Activated gamma-delta T cell treated with Interleukin-2 at 50 U/mL for 16 hours (primary cell): ENCODE measurements around the gene SLC7A5.
"Not testable (repeated sequence)": the region's sequence is repeated elsewhere in the genome, so short reads cannot be mapped to it uniquely, and the experiment has no call there.

Experiments used
- DNase-seq: peaks from one replicate; pipeline ENCODE4 v3.0.0-alpha.2; 2020

Gene SLC7A5

DNA sequence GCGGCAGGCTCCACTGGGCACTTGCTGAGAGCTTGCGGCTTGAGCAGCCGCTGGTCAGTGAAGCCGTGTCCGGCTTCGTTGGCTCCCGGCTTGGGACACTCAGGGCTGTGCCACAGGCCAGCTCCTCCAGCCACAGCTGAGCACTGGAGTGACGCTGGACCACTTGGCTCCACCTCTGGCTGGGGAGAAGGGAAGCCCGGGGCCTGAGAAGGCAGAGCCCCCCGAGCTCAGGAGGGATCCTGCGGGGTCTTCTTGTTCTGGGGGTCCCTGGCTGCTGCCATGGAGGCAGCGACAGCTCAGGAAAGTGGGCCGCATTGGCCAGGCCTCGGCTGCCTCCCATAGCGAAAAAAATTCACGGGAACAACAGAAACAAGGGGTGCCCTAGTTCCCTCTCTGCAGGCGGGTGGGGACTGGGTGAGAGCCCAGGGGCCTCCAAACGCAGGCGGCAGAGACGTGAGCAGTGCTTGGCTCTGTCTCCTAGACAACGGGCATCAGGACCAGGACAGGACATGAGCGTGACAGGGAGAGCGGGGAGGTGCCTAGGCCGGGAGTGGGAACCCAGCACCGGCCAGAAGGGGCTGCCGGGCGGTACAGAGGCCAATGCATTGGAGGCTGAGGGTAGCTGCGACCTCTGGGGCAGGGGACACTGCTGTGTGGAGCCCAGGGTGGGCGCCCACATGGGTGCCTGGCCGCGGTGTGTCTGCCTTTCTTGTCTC is 37.7 kb downstream of the SLC7A5 start:
- DNase-seq: no peak

DNA sequence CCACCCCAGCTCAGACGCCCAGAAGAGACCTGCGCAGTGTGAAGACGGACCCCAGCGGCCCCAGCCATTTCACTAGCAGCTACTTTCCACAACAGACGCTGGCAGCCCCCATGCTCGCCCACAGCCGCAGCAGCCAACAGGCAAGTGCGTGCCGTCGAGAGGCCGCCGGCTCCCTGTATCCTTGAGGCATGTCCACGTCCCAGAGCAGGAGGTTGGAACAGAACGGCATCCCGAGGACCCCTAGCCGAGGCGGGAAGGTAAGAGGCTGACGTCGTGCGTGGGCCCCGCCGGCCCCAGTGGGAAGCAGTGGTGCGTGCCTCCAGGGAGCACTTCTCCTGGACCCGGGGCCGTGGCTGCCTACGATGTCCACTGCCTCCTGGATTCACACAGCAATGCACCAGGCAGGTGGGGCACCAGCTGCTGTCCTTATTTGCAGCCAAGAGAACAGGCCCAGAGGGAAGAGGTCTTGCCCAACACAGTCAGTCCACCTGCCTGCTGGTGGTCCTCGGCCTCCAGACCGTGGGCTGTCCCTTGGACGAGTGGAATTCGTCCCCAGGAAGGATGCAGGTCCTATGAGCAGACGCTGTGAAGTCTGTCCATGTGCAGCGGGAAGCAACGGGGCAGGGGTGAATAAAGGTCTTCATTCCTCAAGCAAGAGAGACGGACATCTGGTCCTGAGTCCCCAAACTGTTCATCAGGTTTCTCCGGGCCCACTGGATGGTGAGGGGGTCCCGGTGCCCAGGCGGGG is 38.5 kb downstream of the SLC7A5 start:
- DNase-seq: no peak

DNA sequence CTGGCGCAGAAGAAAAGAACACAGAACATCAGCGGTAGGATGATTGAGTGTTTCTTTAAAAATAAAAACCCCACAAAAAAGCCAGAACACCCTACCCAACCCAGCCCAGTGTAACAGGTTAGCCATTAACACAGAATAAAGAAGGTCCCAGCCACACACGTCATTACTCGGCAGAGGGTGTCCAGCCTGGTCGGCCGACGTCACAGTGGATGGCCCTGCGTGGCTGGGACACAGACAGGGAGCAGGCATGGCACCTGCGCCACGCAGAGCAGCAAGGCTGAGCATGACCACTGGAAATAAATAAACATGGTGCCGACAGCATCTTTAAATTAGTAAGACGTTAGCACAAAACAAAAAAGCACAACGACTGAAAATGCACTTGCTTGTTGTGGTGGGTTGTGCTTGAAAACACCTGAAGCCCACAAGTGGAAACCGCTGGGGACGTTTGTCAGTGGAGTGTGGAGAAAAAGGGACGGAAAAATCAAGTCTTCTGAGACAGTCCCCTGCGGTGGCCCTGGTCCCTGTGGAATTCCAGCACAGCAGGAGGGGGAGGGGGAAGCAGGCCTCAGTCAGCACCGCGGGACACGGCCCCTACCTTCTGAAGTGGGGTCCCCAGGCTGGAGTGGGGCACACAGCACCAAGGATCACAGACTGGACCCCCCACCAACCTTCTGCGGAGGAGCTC is 39.2 kb downstream of the SLC7A5 start:
- no peak for DNase-seq

DNA sequence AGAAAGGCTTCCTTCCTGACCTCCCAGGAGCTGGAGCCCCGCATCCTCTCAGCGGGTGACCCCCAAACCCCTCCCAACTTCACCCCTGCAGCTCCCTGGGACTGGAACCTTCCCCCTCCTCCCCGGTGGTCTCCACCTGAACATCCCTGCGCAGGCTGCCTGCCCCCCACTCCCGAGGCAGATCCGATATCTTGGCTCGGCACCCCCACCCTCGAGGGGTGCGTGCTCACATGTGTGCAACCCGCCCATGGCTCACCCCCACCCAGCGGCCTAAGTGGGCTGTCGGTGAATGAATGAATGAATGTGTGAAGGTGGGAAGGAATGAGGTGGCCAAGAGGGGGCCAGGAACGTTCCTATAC is 39.7 kb downstream of the SLC7A5 start:
- no peak for DNase-seq

GRCh38 chr16:87828907-87829621 is 40.2 kb downstream of the SLC7A5 start:
- DNase-seq: no peak

DNA sequence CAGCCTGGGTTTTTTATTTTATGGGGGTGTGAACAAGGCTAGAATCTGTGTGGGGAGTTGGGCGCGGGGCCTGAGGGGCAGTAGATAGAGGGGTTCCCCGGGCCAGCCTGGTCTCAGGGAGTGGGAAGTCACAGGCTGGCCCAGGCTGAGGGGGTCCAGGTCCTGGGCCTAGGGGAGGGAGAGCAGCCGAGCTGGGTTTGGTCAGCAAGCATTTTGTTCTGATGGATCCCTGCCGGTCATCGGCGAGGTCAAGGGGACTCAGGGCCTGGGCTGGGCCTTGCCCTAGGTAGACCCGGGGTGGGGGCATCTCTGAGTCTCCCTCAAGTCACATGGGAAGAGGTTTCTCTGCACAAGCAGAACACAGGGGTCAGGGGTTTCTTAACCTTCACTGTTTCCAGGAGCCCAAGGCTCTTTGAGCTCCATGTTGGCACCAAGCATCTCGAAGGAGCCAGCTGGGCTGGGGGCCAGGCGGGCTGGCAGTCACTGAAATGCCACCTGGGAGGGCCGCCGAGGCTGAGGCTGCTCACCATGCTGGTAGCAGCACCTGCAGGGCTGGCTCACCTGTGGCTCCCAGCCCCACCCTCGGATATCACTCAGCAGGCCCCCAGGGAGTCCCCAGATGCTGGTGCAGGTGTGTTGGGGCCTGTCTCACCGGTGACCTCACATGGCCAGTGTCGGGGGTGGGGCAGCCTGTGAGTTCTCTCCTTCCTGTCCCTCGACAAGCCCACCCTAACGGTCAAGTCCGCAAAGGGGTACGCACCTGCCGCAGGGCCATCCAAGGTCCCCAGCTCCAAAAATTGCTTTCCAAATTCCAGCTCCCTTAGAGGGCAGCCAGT is 41.0 kb downstream of the SLC7A5 start:
- DNase-seq: no peak

DNA sequence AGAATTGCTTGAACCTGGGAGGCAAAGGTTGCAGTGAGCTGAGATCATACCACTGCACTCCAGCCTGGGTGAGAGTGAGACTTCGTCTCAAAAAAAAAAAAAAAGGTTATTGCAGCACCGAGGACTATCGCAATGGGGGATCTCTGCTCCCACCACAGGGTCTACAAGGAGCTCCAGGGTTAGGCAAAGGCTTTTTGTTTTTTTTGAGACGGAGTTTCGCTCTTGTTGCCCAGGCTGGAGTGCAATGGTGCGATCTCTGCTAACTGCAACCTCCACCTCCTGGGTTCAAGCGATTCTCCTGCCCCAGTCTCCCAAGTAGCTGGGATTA is 41.8 kb downstream of the SLC7A5 start:
- DNase-seq: not testable (repeated sequence)

DNA sequence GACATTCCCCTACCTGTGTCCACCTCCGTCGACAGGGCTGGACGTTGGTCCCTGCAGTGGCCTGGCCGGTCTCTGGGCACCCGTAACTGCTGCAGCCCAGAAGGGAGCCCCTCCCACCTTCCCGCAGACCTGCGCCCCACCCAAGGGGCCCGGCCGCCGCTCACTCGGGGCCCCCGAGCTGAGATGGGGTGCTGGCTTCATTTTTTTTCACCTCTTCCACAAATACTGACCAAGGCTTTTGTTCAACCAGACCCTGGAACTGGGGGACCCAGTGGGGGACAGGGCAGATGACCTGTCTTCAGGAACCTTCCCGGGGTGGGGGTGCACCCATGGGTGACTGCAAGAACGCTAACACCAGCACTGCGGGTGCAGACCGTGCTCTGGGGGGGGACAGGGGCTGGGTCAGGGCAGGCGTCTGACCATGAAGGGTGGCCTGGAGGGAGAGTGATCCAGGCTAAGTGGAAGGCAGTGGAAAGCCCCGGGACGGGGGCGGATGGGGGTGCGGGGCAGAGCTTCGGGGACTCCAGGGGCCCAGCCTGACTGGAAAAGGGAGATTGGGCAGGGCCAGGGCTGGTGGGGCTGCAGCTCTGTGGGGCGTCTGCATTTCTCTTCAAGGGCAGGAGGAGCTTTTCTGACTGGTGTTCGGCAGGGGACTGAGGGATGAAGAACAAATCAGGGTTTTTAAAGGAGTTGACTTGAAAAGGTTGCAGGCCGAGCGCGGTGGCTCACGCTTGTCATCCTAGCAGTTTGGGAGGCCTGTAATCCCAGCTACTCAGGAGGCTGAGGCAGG is 42.3 kb downstream of the SLC7A5 start:
- DNase-seq: no peak

DNA sequence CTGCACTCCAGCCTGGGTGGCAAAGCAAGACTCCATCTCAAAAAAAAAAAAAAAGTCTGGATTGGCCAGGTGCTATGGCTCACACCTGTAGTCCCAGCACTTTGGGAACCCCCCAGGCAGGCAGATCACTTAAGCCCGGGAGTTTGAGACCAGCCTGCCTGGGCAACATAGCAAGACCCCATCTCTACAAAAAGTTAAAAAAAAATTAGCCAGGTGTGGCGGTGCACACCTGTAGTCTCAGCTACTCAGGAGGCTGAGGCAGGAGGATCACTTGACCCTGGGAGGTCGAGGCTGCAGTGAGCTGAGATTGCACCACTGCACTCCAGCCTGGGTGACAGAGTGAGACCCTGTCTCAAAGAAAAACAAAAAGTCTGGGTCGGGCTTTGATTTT is 42.9 kb downstream of the SLC7A5 start:
- DNase-seq: not testable (repeated sequence)

GRCh38 chr16:87825842-87826120 is 43.5 kb downstream of the SLC7A5 start:
- not testable (repeated sequence) for DNase-seq

- no peak for DNase-seq
Measured at GRCh38 chr16:87824991-87825841, 44.1 kb downstream of the SLC7A5 start.

- no peak for DNase-seq
Measured at GRCh38 chr16:87824016-87824990, 45.0 kb downstream of the SLC7A5 start.

- no peak for DNase-seq
Measured at GRCh38 chr16:87823181-87823929, 46.0 kb downstream of the SLC7A5 start.

DNA sequence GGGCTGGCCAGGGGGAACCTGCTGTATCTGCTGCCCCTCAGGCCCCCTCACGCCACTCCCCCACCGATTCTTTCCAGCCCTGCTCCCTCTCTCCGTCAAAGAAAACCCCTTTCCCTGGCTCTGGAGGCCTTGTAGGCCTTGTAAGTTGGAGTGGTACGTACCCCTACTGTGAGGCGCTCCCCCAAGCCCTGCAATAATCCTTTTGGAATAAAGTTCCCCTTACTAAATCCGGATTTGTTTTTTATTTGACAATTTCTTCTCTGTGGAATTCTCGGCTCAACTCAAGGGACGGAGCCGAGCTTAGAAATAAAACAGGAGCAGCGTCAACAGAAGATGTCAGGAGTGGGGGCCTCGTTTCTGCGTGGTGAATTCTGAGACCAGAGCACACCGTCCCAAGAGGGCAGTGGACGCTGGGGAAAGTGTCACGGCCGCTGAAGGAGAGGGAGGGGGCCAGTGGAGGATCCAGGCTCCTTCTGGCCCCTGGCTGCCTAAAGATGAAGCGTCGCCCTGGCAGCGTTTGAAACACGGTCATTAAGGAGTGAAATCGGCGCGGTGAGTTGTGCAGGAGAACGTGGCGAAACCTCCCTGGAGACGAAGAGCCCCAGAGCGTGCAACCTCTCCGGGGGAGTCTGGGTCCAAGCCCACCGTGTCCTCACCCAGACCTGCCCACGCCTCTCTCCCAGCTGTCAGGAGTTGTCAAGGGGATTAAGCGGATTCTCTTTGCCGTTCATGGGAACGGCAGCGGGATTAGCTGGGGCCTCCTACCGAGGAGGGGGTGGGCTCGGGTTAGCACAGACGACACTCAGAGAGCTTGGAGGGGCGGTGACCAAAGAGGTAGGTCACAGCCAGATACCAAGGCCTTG is 47.0 kb downstream of the SLC7A5 start:
- no peak for DNase-seq

GRCh38 chr16:87821376-87822107 is 47.8 kb downstream of the SLC7A5 start:
- no peak for DNase-seq

- no peak for DNase-seq
Measured at GRCh38 chr16:87819983-87820382, 49.3 kb downstream of the SLC7A5 start.

GRCh38 chr16:87819282-87819681 is 50.0 kb downstream of the SLC7A5 start:
- DNase-seq: no peak
